Midbrain (tissue), 1 donor: ENCODE results near the gene MLEC.
"Not testable (repeated sequence)": the region's sequence is repeated elsewhere in the genome, so short reads cannot be mapped to it uniquely, and the experiment has no call there.

Experiments
- DNase-seq: peaks from one replicate; lab custom pipeline; 2025; lab: John Stamatoyannopoulos, UW

Gene MLEC

DNA sequence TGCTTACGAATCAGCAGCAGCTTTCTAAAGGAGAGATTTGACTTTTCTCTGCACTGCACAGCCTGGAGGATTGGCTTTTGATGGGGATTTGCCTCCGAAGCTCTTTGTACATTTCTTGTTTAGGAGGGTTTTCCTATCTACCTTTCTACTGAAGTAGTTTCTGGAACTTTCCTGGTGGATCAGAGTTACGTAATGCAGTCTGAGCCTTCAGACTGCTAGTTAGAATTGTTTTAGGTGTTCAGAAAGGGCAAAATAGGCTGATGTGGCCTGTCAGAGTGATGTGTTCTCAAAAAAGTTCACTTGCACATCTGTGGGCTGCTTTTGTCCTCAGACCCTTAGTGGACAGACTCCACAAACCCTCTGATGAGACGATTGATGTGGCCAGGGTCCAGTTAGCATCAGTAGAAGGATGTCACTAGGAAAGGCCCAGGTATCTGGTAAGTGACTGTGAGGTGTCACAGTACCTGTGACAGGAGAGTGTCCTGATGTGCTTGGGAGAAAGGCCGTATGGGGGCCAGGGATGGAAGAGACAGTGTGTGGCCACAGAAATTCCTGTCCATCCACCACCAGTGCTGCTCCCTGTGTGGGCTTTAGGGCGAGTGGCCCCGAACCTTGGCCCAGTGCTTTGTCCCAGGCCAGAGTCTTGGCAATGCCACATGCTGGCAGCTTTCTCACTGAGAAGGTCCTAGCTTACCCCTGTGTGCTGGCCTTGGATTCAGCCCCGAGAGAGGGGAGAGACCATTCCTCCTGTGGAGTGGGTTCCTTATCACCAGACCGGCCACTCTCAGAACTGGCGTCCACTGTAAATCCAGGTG lies 34.2 kb downstream of the MLEC start:
- DNase-seq = no peak

DNA sequence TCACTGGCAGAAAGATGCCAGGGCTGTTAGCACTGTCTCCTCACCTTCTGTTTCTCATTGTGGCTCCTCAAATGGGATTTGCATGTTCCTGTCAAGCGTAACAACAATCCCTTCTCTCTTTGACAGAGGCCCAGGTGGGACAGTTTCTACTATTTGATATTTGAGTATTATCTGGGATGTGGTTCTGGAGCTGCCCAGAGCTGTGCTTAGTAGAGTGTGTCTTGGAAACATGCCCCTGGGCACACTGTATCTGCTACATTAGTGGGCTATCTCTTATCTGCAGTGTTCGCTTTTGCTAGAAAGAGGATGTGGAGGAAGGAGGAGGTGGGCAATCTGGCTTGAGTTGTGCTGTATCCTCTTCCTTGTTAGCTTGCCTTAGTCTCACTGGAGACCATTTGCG lies 34.9 kb downstream of the MLEC start:
- no peak for DNase-seq

DNA sequence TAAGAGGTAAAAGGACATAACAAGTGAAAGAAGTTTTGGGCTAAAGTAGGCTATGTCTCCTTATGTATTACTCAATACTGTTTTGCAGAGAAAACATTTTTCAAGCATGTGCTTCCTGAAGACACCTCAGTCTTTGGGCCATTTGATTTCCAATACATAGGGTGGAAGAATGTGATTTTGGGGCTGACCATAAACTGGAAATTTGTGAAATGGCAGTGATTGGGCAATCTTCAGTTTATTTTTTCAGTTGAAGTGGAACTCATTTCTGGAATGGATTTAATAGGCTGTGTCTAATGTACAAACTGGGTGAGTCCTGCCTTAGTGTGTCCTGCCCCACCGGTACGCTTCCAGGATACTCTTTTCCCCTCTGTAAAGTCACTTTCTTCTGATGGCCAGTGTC lies 35.8 kb downstream of the MLEC start:
- no peak for DNase-seq

DNA sequence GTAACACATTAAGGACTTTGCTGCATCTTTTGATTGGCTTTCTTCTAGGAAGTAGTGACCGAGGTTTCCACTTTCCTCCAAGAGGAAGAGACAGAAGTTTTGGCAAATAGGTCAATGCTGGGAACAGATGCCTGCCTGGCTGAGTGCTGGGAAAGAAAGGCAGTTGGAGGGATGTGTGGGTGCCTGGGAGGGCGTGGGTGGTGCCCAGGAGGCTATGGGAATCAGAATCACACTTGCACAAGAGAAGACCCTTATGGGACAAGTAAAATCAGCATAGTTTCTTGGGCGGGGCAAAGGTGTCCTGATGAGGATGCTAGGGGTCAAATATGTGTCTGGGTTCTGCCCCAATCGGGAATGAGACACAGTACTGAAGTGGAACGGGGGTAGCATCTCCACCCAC lies 37.8 kb downstream of the MLEC start:
- no peak for DNase-seq

DNA sequence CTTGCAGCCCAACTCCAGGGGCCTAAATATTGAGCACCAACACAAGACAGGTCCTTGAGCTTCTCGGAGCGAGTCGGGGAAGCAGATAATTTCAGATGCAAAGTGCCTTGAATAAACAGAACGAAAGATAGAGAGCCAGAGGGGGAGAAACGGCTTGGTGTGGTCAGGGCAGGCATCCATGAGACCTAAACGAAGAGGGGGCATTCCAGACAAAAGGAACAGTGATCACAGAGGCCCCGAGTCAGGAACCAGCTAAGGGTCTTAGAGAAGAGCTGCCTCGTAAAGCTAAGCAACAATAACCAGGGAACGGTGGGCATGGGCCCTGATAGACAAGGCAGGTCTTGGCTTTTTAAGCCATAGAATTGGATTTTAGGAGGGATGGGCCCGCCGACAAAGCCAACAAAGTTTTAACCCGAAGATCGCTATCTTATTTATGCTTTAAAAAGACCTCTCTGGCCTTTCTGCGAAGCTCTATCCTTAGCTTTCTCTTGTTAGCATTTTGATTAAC lies 38.3 kb downstream of the MLEC start:
- no peak for DNase-seq

DNA sequence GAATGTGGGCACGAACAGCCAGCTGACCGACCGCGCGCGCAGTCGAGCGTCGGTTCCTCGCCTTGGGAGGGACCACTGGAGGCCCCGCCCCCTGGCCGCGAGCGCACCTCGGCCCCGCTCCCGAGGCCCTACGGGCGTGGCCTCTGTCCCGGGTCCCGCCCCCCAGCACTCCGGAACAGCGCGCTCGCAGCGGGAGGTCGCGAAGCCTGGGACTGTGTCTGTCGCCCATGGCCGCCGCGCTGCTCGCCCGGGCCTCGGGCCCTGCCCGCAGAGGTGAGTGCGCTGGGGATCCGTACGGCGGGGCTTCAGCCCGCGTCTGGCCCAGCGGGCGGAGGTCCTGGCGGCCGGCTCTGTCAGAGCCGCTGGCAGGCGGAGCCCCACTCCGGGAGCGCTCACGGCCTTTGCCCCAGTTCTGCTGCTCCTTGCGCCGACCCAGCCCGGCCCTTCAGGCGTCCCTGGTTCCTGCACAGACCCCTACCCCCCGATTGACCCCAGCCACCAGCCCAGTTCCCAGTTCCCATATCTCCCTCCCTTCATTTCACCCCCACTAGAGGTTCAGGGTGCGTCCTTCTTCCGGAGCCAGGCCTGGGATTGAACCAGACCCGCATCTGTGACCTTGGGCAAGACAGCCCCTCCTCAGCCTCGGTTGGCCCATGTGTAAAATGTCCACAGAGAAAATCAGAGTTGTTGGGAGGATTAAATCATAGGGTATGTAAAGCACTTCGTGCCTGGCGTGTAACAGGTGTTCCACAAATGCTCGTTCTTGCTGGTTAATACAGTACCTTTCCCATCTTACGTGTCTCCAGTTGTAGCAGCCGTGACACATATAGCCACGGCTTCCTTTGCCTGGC lies 38.9 kb downstream of the MLEC start, which contains the start of gene ACADS:
Gene ACADS, plus strand, starts transcription at position 168 of the 851 bp plus-strand sequence. Its CDS starts 60 bp downstream, at position 228.
- DNase-seq = peak; percentile 84

DNA sequence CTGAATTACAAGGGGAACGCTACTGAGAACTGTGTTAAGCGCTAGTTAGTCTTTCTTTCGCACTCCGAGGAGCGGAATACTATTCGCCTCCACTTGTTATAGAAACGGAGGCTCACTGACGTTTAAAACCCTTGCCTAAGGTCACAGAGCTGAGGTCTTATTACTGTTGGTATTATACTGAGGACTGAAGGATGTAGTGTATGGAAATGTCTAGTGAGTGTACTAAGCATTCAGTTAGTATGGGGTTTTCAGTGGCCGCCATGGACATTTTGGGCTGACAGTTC lies 39.5 kb downstream of the MLEC start:
- no peak for DNase-seq

DNA sequence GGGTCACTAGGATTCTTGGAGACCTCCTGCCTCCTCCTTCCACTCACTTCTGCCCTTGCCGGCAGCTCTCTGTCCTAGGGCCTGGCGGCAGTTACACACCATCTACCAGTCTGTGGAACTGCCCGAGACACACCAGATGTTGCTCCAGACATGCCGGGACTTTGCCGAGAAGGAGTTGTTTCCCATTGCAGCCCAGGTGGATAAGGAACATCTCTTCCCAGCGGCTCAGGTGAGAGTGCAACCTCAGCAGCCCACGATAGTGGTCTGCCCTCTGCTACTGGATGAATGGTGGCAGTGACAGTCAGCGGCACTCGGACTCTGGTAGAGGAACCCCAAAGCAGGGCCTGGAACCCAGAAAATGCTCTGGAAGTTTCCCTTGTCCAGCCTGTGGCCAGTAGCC lies 40.0 kb downstream of the MLEC start:
- DNase-seq = no peak

DNA sequence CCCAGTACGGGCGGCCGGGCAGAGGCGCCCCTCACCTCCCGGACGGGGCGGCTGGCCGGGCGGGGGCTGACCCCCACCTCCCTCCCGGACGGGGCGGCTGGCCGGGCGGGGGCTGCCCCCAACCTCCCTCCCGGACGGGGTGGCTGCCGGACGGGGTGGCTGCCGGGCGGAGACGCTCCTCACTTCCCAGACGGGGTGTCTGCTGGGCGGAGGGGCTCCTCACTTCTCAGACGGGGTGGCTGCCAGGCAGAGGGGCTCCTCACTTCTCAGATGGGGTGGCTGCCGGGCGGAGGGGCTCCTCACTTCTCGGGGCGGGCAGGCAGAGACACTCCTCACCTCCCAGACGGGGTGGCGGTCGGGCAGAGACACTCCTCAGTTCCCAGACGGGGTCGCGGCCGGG lies 45.2 kb downstream of the MLEC start:
- not testable (repeated sequence) for DNase-seq

DNA sequence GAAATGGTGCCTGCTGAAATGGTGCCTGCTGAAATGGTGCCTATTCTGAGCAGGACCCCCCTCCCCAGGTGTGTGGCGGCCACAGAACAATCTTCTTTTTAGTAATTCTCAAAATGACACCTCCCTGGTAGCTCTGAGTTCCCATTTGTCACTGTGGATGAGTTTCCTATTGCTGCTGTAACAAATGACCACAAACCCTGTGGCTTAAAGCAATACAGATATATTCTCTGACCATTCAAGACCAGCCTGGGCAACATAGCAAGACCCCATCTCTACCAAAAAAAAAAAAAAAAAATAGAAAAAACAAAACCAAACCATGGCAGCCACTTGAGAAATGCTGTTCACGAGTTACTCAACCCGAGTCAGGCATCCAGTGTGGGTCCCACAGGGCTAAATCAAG lies 46.6 kb downstream of the MLEC start:
- no peak for DNase-seq

DNA sequence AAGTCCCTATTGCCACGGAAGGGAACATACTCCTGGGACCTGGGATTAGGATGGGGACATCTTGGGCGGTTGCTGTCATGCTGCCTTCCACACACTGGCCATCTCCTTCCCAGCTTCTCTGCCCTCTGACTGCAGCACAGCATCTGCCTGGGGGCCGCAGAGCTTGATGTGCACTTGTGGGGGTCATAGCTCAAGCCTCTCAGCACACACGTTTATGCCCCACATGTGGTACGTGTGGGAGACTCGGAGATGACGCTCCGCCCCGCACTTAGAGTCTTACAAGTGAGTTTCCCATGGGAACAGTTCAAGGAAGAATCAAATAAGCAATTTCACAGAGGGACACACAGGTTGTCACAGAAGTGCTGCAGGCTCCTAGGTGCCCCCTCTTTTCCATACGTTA lies 47.3 kb downstream of the MLEC start:
- DNase-seq = no peak

DNA sequence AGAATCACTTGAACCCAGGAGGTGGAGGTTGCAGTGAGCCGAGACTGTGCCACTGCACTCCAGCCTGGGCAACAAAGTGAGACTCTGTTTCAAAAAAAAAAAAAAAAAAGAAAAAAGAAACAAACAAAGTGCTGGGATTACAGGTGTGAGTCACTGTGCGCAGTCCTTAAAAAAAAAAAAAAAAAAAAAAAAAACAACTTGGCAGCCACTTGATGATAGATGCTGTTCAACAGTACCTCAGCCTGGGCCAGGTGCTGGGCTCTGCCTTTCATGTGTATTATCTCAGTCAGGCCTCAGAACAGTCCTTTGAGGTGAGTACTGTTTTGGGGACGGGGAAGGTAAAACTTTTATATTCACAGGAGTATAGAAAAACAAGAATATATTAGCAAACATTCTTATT lies 48.2 kb downstream of the MLEC start:
- no peak for DNase-seq

DNA sequence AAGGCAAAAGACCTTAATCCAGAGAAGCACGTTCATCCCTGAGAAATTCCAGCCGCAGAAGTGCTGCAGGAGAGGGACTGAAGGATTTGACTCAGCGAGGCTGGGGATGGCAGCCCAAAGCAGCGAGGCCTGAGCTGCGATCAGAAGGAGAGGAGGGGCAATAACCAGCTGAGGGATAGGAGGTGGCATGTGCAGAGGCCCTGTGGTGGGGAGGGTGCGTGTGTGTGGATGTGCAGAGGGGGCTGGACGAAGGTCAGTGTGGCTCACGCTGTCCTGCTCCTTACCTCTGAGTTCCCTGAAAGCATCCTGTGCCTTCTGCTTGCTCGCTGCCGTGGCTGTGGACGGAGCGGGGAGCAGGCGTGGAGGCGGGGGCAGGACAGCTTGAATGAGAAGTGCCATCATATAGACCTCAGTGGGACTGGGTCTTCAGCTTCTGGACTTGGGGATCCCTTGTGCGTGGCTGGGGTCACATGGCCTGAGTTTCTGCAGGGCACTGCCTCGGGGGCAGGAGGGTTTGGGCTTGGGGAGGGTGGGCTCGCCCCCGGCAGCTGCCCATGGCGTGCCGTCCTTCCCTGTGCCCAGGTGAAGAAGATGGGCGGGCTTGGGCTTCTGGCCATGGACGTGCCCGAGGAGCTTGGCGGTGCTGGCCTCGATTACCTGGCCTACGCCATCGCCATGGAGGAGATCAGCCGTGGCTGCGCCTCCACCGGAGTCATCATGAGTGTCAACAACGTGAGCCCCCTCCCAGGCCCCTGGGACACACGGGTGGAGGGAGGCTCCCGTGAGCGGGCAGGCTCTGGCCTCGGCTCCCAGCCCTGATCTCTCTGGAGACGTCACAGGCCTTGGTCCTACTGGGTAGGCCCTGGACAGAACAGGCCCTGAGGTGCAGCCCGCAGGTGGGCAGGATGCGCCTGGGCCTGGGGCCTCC lies 49.7 kb downstream of the MLEC start:
- no peak for DNase-seq

DNA sequence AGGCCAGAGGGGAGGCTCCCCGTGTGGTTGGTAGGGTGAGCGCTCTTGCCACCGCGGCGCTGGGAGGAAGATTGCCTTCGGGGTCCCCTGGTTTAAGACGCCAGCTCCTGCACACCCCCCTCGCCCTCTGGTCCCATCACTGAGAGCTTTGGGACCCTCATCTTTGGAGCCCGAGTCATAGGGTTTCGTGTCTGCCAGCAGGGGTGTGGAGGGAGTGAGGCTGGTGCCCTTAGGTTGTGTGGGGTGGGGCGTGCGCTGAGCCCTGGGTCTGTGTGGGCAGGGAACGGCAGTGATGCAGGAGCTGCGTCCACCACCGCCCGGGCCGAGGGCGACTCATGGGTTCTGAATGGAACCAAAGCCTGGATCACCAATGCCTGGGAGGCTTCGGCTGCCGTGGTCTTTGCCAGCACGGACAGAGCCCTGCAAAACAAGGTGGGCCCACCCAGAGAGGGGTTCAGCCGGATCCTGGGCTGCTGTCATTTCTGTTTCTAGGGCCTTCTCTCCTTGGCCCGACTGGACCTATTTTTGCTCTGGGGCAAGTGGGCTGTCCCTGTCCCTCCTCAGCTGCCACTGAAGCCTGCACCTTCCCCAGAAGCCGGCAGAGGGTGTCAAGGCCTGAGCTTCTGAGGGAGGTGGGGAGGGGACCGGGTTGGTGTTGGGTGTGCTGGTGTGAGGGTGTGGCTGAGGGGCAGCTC lies 50.8 kb downstream of the MLEC start:
- no peak for DNase-seq

DNA sequence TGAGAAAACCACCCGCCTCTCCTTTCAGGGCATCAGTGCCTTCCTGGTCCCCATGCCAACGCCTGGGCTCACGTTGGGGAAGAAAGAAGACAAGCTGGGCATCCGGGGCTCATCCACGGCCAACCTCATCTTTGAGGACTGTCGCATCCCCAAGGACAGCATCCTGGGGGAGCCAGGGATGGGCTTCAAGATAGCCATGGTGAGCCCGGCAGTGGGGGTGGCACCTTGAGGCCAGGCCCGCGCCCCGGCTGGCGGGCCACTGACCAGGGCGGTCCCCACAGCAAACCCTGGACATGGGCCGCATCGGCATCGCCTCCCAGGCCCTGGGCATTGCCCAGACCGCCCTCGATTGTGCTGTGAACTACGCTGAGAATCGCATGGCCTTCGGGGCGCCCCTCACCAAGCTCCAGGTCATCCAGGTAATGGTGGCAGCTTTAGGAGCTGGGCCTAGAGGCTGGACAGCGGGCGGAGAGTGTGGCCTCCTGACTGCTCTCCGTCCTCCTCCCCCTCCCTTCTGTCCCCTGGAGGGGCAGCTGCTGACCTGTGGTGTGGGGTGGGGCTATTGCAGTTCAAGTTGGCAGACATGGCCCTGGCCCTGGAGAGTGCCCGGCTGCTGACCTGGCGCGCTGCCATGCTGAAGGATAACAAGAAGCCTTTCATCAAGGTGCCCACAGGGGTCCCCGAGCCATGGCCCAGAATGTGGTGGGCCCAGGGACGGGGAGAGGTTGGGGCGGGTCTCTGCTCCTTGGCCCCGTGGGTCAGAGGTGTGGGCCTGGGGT lies 51.5 kb downstream of the MLEC start:
- DNase-seq = no peak

DNA sequence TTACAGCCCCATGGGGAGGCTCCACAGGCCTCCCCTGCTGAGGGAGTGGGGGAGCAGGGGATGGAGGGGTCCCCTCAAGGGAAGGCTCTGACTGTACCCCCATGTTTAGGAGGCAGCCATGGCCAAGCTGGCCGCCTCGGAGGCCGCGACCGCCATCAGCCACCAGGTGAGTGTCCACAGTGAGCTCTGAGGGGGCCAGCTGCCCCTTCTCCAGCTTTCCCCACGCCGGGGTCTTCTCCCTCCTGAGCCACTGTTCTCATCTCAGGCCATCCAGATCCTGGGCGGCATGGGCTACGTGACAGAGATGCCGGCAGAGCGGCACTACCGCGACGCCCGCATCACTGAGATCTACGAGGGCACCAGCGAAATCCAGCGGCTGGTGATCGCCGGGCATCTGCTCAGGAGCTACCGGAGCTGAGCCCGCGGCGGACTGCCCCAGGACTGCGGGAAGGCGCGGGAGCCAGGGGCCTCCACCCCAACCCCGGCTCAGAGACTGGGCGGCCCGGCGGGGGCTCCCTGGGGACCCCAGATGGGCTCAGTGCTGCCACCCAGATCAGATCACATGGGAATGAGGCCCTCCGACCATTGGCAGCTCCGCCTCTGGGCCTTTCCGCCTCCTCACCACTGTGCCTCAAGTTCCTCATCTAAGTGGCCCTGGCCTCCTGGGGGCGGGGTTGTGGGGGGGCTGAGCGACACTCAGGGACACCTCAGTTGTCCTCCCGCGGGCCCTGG lies 52.2 kb downstream of the MLEC start:
- DNase-seq = no peak

DNA sequence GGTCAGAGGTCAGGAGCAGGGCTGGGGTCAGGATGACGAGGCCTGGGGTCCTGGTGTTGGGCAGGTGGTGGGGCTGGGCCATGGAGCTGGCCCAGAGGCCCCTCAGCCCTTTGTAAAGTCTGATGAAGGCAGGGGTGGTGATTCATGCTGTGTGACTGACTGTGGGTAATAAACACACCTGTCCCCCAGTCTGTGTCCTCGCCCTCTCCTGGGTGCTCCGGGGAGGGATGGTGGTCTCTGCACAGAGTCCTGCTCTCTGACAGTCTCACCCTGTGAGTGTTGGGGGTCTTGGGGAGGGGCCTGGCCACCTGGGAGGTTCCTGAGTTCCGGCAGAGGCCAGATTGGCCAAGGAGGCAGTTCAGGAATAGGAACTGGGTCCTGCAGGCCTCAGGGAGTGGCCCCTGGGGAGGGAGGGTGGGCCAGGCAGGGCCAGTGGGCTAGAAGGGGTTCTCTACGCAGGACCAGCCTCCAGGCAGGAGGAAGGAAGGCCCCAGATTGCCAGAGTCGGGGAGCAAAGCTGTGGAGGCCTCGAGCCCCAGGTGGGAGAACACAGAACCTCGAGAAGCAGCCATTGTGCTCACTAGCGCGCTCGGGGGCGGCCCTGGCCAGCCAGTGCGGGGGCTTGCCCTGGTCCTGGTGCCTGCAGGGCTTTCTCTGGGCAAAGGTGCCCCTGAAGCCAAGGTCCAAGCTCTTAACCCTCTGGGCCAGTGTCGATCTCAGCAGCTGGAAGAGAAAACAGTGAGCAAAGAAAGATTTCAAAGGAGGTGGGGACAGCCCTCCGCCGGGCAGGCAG lies 53.1 kb downstream of the MLEC start:
- DNase-seq = no peak

DNA sequence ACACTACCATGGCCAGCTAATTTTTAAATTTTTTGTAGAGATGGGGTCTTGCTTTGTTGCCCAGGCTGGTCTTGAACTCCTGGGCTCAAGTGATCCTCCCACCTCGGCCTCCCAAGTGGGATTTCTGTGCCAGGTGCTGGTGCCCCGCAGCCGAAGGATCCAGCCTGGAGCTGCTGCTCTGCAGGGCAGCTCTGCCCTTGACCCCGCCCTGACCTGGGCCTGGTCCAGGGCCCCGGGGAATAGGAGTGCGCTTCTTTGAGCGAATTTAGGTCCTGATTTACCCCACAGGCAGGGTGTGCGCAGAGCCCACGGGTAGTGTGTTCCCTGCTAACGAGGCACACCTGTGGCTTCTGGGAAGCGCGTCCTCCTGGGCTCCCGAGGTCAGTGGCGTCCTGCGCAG lies 53.9 kb downstream of the MLEC start:
- no peak for DNase-seq
